Karpas-422 (cell line): Measurements from ENCODE around the gene EXO1. TPM values are rescaled to one million over a fixed set of nuclear protein-coding genes. Genes with fewer than 3 reads are reported as not detected.

Source experiments
- DNase-seq: peaks from one replicate; pipeline ENCODE4 v3.0.0-alpha.2; 2015
- H2AFZ ChIP-seq: fragments of 200-600 bp; sonication (generic); 2 replicates; pipeline ENCODE4 v1.6.1; 2014; ENCODE audit warnings: antibody characterized with exemption, low read length, mixed read lengths
- H3K27ac ChIP-seq: fragments of 200-600 bp; sonication (generic); 2 replicates; pipeline ENCODE4 v1.5.1; 2014; ENCODE audit warnings: mild to moderate bottlenecking, low read length, moderate library complexity
- H3K27me3 ChIP-seq: fragments of 200-600 bp; sonication (generic); 2 replicates; pipeline ENCODE4 v1.6.1; 2014; ENCODE audit warnings: low read length, mixed read lengths
- H3K36me3 ChIP-seq: fragments of 200-600 bp; sonication (generic); 2 replicates; pipeline ENCODE4 v1.6.1; 2014; ENCODE audit warnings: low read length, mixed read lengths; ENCODE audit not compliant: insufficient read depth
- H3K4me1 ChIP-seq: fragments of 200-600 bp; sonication (generic); 2 replicates; pipeline ENCODE4 v1.6.1; 2014; ENCODE audit warnings: mild to moderate bottlenecking, low read length, mixed read lengths
- H3K4me2 ChIP-seq: fragments of 200-600 bp; sonication (generic); 2 replicates; pipeline ENCODE4 v1.6.1; 2014; ENCODE audit warnings: low read length, low read depth, mild to moderate bottlenecking; ENCODE audit not compliant: poor library complexity, severe bottlenecking
- H3K4me3 ChIP-seq: fragments of 200-600 bp; sonication (generic); 2 replicates; pipeline ENCODE4 v1.5.1; 2014; ENCODE audit warnings: mild to moderate bottlenecking, antibody characterized with exemption, low read length, mixed read lengths
- H3K79me2 ChIP-seq: fragments of 200-600 bp; sonication (generic); 2 replicates; pipeline ENCODE4 v1.6.1; 2014; ENCODE audit warnings: mild to moderate bottlenecking, low read length, mixed read lengths
- H3K9ac ChIP-seq: fragments of 200-600 bp; sonication (generic); 2 replicates; pipeline ENCODE4 v1.6.0; 2014; ENCODE audit warnings: low read length
- H3K9me2 ChIP-seq: fragments of 200-600 bp; sonication (generic), shearing (Covaris generic); replicated peaks from 2 replicates; pipeline ENCODE4 v1.6.0; 2014; ENCODE audit warnings: mild to moderate bottlenecking, low read length, moderate library complexity; ENCODE audit not compliant: insufficient read depth
- H3K9me3 ChIP-seq: fragments of 300-700, 200-600 bp; sonication (generic); 2 replicates; pipeline ENCODE4 v1.6.1; 2014; ENCODE audit warnings: low read length, mixed read lengths
- H4K20me1 ChIP-seq: fragments of 200-600 bp; sonication (generic); 2 replicates; pipeline ENCODE4 v1.6.1; 2014; ENCODE audit warnings: mild to moderate bottlenecking, antibody characterized with exemption, low read length, low read depth; ENCODE audit not compliant: insufficient read depth
- total RNA-seq: library from RNA; depleted of rRNA; stranded (reverse); fragments of >200 nt; shearing (Covaris generic); gene quantifications from 2 replicates; pipeline ENCODE4 v1.2.3, GENCODE V29; 2014; ENCODE audit warnings: low replicate concordance; rRNA removed

Gene EXO1
- total RNA-seq, 1 experiment from 2014 or later, result 14.2 TPM

- Histone ChIP-seq H3K4me3 (no peak overlapping the region), H3K9me2 (no peaks in the 10 kb centered on the region), H4K20me1 (no peaks in the 10 kb centered on the region), H3K4me1 (no peaks in the 10 kb centered on the region), H3K9me3 (no peaks in the 10 kb centered on the region), H3K79me2 (no peaks in the 10 kb centered on the region), H3K27me3 (no peaks in the 10 kb centered on the region), H3K9ac (no peak overlapping the region), H3K36me3 (no peaks in the 10 kb centered on the region), H3K27ac (no peak overlapping the region), H3K4me2 (no peak overlapping the region), H2AFZ (no peak overlapping the region)
- DNase-seq, result no peak
Measured at GRCh38 chr1:241927321-241927720, 79.3 kb downstream of the EXO1 start.

GRCh38 chr1:241932845-241933244 is 84.8 kb downstream of the EXO1 start:
- H3K79me2 ChIP-seq, result no peaks in the 10 kb centered on the region
- H3K36me3 ChIP-seq, result no peaks in the 10 kb centered on the region
- no peaks in the 10 kb centered on the region for H3K27me3 ChIP-seq
- no peak overlapping the region for H3K9ac ChIP-seq
- no peak overlapping the region for H3K27ac ChIP-seq
- no peak overlapping the region for H2AFZ ChIP-seq
- no peaks in the 10 kb centered on the region for H3K9me3 ChIP-seq
- no peak overlapping the region for H3K4me2 ChIP-seq
- no peak overlapping the region for H3K4me3 ChIP-seq
- no peaks in the 10 kb centered on the region for H3K9me2 ChIP-seq
- no peaks in the 10 kb centered on the region for H4K20me1 ChIP-seq
- DNase-seq, result no peak
- H3K4me1 ChIP-seq, result no peaks in the 10 kb centered on the region

- Histone ChIP-seq H3K9ac (no peak overlapping the region), H3K9me2 (no peaks in the 10 kb centered on the region), H4K20me1 (no peaks in the 10 kb centered on the region), H3K4me1 (no peaks in the 10 kb centered on the region), H3K79me2 (no peaks in the 10 kb centered on the region), H3K27me3 (no peaks in the 10 kb centered on the region), H3K27ac (no peak overlapping the region), H3K36me3 (no peaks in the 10 kb centered on the region), H3K4me3 (no peak overlapping the region), H3K9me3 (no peaks in the 10 kb centered on the region), H2AFZ (no peak overlapping the region), H3K4me2 (no peak overlapping the region)
- DNase-seq, result no peak
Measured at GRCh38 chr1:241934201-241934848, 86.3 kb downstream of the EXO1 start.

- Histone ChIP-seq H3K4me3 (no peak overlapping the region), H3K9me2 (no peaks in the 10 kb centered on the region), H3K79me2 (no peaks in the 10 kb centered on the region), H4K20me1 (no peaks in the 10 kb centered on the region), H2AFZ (no peak overlapping the region), H3K36me3 (no peaks in the 10 kb centered on the region), H3K4me1 (no peaks in the 10 kb centered on the region), H3K9me3 (no peaks in the 10 kb centered on the region), H3K27me3 (no peaks in the 10 kb centered on the region), H3K9ac (no peak overlapping the region), H3K4me2 (no peak overlapping the region), H3K27ac (no peak overlapping the region)
- DNase-seq, result no peak
Measured at GRCh38 chr1:241934866-241935265, 86.9 kb downstream of the EXO1 start.

Other genes with a start within 250 kb of the EXO1 start
- gene CHML, start 207.8 kb upstream of the EXO1 start, total RNA-seq, result 3.2 and 41.1 TPM in 2 replicates
- 3.6 and 4.6 TPM in 2 replicates for gene OPN3, start 207.8 kb upstream of the EXO1 start, total RNA-seq
- not detected in 2 replicates for gene WDR64, start 195.9 kb upstream of the EXO1 start, total RNA-seq
- not detected in 2 replicates for gene BECN2, start 109.6 kb downstream of the EXO1 start, total RNA-seq
- gene MAP1LC3C, start 150.9 kb downstream of the EXO1 start, total RNA-seq, result 0.67 and 2.2 TPM in 2 replicates